GM19099 (cell line): ENCODE measurements around the gene C1orf105.

Experiments used
- POLR2A ChIP-seq: IDR thresholded peaks from 3 replicates; pipeline ENCODE4 v1.6.1; 2011; ENCODE audit warnings: low read depth; ENCODE audit not compliant: insufficient read length; ENCODE audit errors: extremely low read depth

Gene C1orf105

DNA sequence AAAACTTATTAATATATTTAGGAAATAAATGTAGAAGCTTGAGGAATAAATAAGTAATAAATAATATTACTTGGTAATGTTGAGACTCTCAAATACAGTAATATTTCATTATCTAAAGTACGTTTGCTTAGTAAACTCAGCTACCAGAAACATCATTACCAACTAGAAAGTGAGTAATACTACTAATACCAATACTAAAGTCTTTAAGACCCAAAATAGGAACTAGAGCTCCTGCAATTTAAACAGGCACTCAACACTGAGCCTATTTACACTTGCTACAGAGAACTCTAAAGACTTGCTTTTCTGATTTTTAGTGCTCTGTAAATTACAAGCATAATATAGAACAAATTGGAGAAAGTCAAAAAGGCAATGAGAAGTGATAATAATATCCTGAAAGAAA, 13.5 kb upstream of the C1orf105 start:
- no peak for TF ChIP-seq POLR2A

DNA sequence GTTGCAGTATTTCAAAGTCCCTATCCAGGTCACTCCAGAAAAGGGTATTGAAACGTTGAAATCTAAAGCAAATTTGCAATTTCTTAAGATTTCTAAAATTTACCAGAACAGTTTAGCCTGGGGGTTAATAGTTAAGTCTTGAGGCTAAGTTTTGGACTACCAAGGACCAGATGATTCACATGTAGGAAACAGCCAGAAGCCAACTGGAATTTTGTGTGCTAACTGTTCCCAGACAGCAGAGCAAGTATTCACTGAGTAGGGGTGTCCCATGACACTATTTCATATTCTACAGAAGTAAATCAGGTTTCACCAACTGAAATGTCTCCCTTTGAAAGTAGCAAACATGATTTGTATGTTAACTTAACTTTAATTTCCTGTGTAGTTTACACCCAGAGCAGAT, 11.5 kb upstream of the C1orf105 start:
- no peak for TF ChIP-seq POLR2A

DNA sequence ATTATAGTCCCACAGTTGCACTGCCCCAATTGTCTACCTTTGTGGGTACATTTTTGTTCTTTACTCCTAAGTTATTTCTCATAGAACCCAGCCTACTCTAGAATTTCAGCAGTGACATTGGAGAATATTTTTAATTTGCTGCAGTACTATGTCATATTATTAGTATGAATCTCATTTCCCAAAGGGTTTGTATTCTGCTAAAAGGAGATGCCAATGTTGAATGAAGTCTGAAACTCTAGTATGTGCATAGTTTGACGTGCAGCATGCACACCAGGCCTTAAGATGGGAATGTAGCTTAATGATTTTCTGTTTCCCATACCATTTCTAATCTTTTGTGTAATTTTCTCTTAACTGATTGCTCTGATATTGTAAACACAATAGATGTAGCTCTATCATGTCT, 10.5 kb upstream of the C1orf105 start:
- no peak for TF ChIP-seq POLR2A

DNA sequence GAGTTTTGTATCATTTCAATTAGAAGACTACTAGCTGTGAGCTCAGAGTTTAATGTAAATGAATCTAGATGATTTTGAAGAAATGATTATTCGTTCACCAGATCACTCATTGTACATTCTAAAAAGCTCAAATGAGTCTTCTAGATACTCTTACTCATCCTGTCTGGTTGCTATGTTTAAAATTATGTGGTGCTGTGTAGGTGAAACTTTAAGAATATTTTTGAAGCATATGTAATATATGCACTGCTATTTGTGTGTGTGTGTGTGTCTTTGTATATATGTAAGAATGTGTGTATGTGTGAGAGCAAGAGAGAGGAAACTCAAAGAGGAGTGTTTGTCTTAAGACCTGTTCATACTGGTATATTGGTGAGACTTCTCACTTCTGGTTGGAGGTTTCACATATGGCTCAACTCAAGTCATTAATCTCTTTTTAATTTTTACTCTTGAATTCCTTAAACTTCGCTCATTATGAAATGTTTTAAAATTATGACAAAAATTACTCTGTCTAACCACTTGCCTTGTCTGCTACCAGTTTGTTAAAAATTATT, 8.6 kb upstream of the C1orf105 start:
- no peak for TF ChIP-seq POLR2A

DNA sequence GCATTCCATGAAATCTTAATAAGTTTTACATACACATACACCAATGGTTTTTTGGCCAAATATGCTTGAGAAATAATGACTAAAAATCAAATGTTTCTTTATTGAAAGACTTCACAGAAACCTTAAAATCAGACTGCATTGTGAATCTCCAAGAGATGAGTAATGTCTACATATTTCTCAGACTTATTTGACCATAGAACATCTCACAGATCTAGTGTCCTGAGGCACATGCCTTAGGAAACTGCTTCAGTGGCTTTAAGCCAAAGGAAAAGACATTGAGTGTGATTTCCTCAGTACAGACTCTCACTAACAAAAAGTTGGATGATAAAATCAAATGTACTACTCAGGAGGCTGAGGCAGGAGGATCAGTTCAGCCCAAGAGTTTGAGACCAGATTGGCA, 6.2 kb upstream of the C1orf105 start:
- no peak for TF ChIP-seq POLR2A

DNA sequence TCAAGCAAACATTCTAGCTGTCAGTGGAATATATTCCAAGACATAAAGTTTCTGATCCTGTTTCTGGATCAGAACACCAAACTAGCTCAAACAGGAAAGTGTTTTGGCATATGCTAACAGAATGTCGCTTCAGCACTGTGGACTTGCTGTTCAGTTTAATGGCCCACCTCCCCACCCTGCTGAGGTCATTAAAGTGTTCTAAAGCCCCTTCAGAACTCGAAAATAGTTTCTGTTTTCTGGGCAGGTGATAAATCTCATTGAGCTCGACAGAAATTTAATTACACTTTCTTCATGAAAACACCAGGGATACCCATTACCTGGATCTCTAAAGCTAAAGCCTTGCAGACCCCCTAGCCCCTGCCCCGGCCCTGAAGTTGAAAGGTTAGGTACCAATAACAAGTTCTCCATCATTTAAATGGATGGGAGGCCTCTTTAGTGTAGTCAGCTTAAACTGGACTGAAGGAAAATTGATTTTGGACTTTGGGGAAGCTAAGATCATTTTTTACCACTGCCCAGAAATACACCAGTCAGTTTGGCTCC, 3.9 kb upstream of the C1orf105 start:
- TF ChIP-seq POLR2A: no peak

DNA sequence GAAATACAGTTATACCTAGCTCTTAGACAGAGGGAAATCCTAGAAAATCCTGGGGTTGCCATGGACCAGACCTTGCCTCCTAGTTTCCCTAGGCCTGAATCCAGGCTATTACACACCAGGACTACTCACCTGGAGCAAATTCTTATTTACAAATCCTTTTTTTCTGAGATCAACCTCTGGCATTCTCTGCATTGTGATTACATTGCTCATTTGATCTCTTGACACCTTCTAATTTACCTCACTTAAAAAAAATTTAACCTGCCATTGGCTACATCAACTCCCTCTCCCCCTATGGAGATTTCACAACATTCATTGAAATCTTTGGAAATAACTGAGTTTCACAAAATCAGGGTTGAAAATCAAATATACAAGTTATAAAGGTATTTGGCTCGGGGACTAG, 2.9 kb upstream of the C1orf105 start:
- TF ChIP-seq POLR2A: no peak

DNA sequence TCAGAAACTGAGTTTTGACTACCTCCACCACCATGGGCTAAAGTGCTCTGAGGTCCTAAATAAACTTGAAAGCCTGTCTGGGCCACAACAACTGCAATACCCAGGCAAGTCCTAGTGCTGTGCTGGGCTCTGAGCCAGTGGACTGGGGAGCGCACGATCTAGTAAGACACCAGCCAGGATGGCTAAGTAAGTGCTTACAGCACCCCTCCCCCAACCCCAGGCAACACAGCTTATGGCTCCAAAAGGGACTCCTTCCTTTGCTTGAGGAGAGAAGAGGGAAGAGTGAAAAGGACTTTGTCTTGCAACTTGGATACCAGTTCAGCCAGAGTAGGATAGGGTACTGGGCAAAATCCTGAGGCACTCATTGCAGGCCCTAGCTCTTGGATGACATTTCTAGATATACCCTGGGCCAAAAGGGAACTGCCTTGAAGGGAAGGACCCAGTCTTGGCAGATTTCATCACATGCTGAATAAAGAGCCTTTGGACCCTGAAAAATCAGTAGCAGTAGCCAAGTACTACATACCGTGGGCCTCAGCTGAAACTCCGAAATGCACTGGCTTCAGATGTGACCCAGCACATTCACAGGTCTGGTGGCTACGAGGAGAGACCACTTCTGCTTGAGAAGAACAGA, 1.6 kb downstream of the C1orf105 start:
- no peak for TF ChIP-seq POLR2A

DNA sequence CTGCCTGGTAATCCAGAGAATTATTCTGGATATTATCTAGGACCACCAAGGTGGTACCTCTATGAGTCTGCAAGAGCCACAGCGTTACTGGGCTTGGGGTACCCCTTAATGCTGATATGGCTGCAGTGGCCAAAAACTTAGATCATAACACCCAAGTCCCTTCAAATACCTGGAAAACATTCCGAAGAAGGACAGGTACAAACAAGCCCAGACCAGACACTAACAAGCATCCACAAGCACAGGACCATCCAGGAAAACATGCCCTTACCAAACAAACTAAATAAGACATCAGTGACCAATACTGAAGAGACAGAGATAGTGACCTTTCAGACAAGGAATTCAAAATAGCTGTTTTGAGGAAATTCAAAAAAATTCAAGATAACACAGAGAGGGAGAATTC, 2.9 kb downstream of the C1orf105 start:
- no peak for TF ChIP-seq POLR2A

DNA sequence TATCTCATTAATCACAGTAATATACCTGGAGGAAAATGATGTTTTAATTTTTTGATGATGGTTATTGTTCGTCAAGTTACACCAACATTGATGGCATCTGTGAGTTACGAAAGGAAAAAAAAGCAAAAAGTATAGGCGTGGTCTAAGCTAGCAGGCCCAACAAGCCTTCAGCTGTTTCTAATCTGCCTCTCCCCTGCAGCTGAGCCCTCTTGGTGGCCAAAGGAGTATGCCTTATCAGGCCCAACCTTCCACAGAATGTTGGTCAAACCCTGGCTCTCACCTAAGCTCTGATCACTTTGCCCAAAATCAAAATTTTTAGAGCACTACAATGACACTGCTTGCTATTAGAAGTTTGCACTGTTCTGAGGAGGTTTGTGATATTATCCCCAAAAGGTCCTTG, 4.9 kb downstream of the C1orf105 start:
- TF ChIP-seq POLR2A: no peak

DNA sequence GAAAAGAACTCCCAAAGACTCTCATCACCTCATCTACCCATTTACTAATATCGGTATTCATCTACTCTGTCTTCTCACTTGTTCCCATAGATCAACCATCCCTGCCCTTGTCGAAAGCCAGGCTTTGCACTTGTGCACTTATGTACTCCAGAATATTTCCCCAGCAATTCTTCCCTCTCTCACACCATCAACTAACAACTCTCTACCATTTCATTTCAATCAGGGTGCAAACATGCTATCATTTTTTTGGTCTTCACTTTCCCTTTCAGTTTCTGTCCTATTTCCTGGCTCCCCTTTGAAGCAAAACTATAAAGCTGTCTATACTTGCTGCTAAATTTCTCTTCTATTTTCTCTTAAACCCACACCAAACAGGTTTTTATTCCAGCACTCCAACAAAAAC, 6.7 kb downstream of the C1orf105 start:
- TF ChIP-seq POLR2A: no peak

DNA sequence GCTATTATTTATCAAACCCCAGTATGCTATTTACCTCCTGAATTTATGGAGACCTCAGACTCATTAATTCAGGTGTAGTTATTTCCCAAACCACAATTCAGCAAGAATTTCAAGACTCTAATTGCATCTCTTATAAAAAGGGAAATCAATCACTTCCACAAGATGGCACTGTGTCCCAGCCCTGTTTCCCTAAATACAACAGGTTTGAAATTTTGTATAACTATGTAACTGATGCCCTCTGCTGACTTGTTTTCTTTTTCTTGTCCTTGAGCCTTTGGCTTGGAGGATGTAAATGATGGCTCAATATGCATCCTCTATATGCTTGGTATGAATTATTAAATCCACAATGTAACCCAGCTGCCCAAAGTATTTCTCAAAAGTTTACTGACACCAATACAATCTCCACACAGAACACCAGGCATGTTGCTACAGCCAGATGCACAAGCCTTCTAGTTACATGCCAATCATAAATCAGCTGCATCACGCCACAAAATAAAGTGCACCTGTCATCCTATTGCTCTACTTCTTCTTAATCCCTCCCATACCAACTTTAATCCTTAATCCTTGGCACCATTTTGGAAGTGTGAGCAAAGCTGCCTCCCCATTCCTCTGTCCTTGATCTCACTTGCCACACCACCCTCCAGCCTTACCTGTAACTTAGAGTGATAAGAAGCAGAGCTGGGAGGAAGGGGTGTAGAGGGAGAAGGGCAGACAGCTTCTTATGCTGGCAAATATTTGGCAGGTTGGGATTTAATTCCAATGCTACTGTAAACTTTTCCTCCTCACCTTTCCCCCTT, 9.0 kb downstream of the C1orf105 start:
- no peak for TF ChIP-seq POLR2A

DNA sequence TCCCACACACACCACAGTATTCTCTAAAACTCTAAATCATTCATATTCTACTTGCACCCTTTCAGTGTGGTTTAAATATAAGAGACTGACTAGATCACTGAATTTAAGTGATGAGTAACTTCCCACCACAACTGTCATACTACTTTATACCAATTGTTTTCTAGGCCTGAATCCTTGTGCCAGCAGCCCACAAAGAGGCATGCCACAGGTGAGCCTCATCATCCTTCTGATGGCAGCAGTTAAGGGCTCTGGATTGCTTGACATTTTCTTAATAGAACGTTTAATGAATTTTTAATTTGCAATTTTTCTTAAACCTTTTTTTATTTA, 9.6 kb downstream of the C1orf105 start:
- TF ChIP-seq POLR2A: no peak

DNA sequence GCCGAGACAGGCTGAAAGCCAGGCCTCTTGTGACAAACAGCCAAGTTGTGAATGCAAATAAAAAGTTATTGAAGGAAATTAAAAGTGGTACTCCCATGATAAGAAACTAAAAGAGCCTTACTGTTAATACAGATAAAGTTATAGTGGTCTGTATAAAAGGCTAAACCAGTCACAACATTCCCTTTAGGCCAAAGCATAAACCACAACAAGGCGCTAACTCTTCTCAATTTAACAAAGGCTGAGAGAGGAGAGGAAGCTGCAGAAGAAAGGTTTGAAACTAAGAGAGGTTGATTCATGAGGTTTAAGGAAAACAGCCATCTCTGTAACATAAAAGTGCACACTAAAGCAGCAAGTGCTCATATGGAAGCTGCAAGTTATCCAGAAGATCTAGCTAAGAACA, 10.7 kb downstream of the C1orf105 start:
- no peak for TF ChIP-seq POLR2A

DNA sequence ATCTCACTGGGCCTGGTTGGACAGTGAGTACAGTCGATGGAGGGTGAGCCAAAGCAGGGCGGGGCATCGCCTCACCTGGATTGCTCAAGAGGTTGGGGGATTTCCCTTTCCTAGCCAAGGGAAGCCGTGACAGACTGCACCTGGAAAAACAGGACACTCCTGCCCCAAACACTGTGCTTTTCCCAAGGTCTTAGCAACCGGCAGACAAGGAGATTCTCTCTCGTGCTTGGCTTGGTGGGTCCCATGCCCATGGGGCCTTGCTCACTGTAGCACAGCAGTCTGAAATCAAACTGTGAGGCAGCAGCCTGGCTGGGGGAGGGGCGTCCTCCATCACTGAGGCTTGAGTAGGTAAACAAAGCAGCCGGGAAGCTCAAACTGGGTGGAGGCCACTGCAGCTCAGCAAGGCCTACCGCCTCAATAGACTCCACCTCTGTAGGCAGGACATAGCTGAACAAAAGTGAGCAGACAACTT, 11.3 kb downstream of the C1orf105 start:
- no peak for TF ChIP-seq POLR2A

DNA sequence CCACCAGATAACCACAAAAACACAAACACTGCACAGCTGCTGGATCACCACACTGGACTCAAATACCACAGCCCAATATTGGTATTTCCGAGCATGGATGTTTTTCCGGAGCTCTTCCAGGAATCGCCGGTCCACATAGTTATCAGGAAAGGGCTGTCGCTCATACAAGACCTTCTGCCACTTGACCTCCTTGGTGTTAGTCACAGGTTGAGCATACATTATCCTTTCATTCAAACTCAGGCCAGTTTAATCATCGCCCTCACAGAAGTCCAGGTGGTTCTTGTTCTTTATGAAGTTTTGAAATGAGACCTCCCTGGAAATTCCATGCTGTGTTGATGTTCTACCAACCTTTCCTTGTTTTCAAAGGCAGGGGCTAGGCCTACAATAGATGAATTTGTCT, 21.9 kb downstream of the C1orf105 start:
- no peak for TF ChIP-seq POLR2A
